GM18526 (cell line): Measurements from ENCODE around the gene CHTF8.

ENCODE experiments used
- POLR2A ChIP-seq: IDR thresholded peaks from 3 replicates; pipeline ENCODE4 v1.6.1; 2011; ENCODE audit not compliant: insufficient read length; ENCODE audit errors: extremely low read depth

CHTF8 gene

GRCh38 chr16:69132424-69133252 lies at the start of gene CHTF8, which contains the start of gene UTP4:
Gene CHTF8, minus strand, starts transcription at chr16:69132588. Its CDS starts 11,130 bp downstream, at chr16:69121458.
Gene UTP4, plus strand, starts transcription at chr16:69132649. Its CDS starts 811 bp downstream, at chr16:69133460.
- TF ChIP-seq POLR2A, result peak; percentile 86

- TF ChIP-seq POLR2A, result no peak
These were observed 47.6 kb upstream of the CHTF8 start for GRCh38 chr16:69180011-69180338.

GRCh38 chr16:69179328-69180010 lies 47.1 kb upstream of the CHTF8 start:
- no peak for TF ChIP-seq POLR2A

GRCh38 chr16:69176033-69176800 lies 43.8 kb upstream of the CHTF8 start:
- no peak for TF ChIP-seq POLR2A

GRCh38 chr16:69171325-69172084 lies 39.1 kb upstream of the CHTF8 start:
- no peak for TF ChIP-seq POLR2A

- TF ChIP-seq POLR2A, result no peak
These were observed 37.4 kb upstream of the CHTF8 start for GRCh38 chr16:69169607-69170352.

GRCh38 chr16:69169051-69169450 lies 36.7 kb upstream of the CHTF8 start:
- no peak for TF ChIP-seq POLR2A

GRCh38 chr16:69166946-69167930 lies 34.9 kb upstream of the CHTF8 start:
- TF ChIP-seq POLR2A, result no peak

GRCh38 chr16:69166221-69166833 lies 33.9 kb upstream of the CHTF8 start:
- TF ChIP-seq POLR2A, result no peak

- no peak for TF ChIP-seq POLR2A
These were observed 33.2 kb upstream of the CHTF8 start for GRCh38 chr16:69165584-69165983.

GRCh38 chr16:69160192-69160591 lies 27.8 kb upstream of the CHTF8 start:
- TF ChIP-seq POLR2A, result no peak

- no peak for TF ChIP-seq POLR2A
These were observed 24.8 kb upstream of the CHTF8 start for GRCh38 chr16:69157196-69157595.

- TF ChIP-seq POLR2A, result no peak
These were observed 17.9 kb upstream of the CHTF8 start for GRCh38 chr16:69150146-69150865.
